Karpas-422 (cell line): Measurements from ENCODE around the gene ZNF813. TPM values are rescaled to one million over a fixed set of nuclear protein-coding genes. Genes with fewer than 3 reads are reported as not detected.

Experiments used
- DNase-seq: peaks from one replicate; pipeline ENCODE4 v3.0.0-alpha.2; 2015
- H2AFZ ChIP-seq: fragments of 200-600 bp; sonication (generic); 2 replicates; pipeline ENCODE4 v1.6.1; 2014; ENCODE audit warnings: antibody characterized with exemption, low read length, mixed read lengths
- H3K27ac ChIP-seq: fragments of 200-600 bp; sonication (generic); 2 replicates; pipeline ENCODE4 v1.5.1; 2014; ENCODE audit warnings: mild to moderate bottlenecking, low read length, moderate library complexity
- H3K27me3 ChIP-seq: fragments of 200-600 bp; sonication (generic); 2 replicates; pipeline ENCODE4 v1.6.1; 2014; ENCODE audit warnings: low read length, mixed read lengths
- H3K36me3 ChIP-seq: fragments of 200-600 bp; sonication (generic); 2 replicates; pipeline ENCODE4 v1.6.1; 2014; ENCODE audit warnings: low read length, mixed read lengths; ENCODE audit not compliant: insufficient read depth
- H3K4me1 ChIP-seq: fragments of 200-600 bp; sonication (generic); 2 replicates; pipeline ENCODE4 v1.6.1; 2014; ENCODE audit warnings: mild to moderate bottlenecking, low read length, mixed read lengths
- H3K4me2 ChIP-seq: fragments of 200-600 bp; sonication (generic); 2 replicates; pipeline ENCODE4 v1.6.1; 2014; ENCODE audit warnings: low read length, low read depth, mild to moderate bottlenecking; ENCODE audit not compliant: poor library complexity, severe bottlenecking
- H3K4me3 ChIP-seq: fragments of 200-600 bp; sonication (generic); 2 replicates; pipeline ENCODE4 v1.5.1; 2014; ENCODE audit warnings: mild to moderate bottlenecking, antibody characterized with exemption, low read length, mixed read lengths
- H3K79me2 ChIP-seq: fragments of 200-600 bp; sonication (generic); 2 replicates; pipeline ENCODE4 v1.6.1; 2014; ENCODE audit warnings: mild to moderate bottlenecking, low read length, mixed read lengths
- H3K9ac ChIP-seq: fragments of 200-600 bp; sonication (generic); 2 replicates; pipeline ENCODE4 v1.6.0; 2014; ENCODE audit warnings: low read length
- H3K9me2 ChIP-seq: fragments of 200-600 bp; sonication (generic), shearing (Covaris generic); replicated peaks from 2 replicates; pipeline ENCODE4 v1.6.0; 2014; ENCODE audit warnings: mild to moderate bottlenecking, low read length, moderate library complexity; ENCODE audit not compliant: insufficient read depth
- H3K9me3 ChIP-seq: fragments of 300-700, 200-600 bp; sonication (generic); 2 replicates; pipeline ENCODE4 v1.6.1; 2014; ENCODE audit warnings: low read length, mixed read lengths
- H4K20me1 ChIP-seq: fragments of 200-600 bp; sonication (generic); 2 replicates; pipeline ENCODE4 v1.6.1; 2014; ENCODE audit warnings: mild to moderate bottlenecking, antibody characterized with exemption, low read length, low read depth; ENCODE audit not compliant: insufficient read depth
- total RNA-seq: library from RNA; depleted of rRNA; stranded (reverse); fragments of >200 nt; shearing (Covaris generic); gene quantifications from 2 replicates; pipeline ENCODE4 v1.2.3, GENCODE V29; 2014; ENCODE audit warnings: low replicate concordance

Gene ZNF813
- total RNA-seq, 1 experiment from 2014 or later, result 6.1 TPM

DNA sequence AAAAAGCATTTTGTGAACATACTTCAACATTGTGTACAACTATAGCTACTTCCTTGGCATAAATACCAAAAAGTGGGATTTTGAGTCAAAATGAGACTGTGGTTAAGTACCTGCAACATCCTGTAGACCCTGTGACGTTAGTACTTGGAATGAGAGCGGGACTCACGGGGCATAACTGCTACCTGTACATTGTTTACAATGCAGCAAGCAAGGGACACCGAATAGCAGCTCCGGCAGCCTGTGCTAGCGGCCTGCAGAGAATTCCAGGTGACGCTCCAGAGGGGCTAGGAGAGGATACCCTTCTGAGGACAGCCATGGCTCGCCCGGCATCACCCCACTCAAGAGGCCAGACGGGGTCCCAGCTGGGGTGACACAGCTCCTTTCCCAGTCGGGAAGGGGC is 69.6 kb downstream of the ZNF813 start:
- H3K36me3 ChIP-seq, result peaks cover 7% of the 10 kb centered on the region; the same call in 1 of the 2 replicates
- H3K9me2 ChIP-seq, result no peaks in the 10 kb centered on the region
- peaks cover 15% of the 10 kb centered on the region for H3K4me1 ChIP-seq
- peak overlapping the region; percentile 95 for H2AFZ ChIP-seq
- DNase-seq, result no peak
- peak overlapping the region; percentile 87 for H3K9ac ChIP-seq
- peaks cover 37% of the 10 kb centered on the region for H3K79me2 ChIP-seq
- H4K20me1 ChIP-seq, result no peaks in the 10 kb centered on the region
- H3K9me3 ChIP-seq, result no peaks in the 10 kb centered on the region
- no peaks in the 10 kb centered on the region for H3K27me3 ChIP-seq
- H3K27ac ChIP-seq, result no peak overlapping the region; the same call in 1 of the 2 replicates
- H3K4me2 ChIP-seq, result peak overlapping the region; percentile 87
- peak overlapping the region; percentile 83 for H3K4me3 ChIP-seq

DNA sequence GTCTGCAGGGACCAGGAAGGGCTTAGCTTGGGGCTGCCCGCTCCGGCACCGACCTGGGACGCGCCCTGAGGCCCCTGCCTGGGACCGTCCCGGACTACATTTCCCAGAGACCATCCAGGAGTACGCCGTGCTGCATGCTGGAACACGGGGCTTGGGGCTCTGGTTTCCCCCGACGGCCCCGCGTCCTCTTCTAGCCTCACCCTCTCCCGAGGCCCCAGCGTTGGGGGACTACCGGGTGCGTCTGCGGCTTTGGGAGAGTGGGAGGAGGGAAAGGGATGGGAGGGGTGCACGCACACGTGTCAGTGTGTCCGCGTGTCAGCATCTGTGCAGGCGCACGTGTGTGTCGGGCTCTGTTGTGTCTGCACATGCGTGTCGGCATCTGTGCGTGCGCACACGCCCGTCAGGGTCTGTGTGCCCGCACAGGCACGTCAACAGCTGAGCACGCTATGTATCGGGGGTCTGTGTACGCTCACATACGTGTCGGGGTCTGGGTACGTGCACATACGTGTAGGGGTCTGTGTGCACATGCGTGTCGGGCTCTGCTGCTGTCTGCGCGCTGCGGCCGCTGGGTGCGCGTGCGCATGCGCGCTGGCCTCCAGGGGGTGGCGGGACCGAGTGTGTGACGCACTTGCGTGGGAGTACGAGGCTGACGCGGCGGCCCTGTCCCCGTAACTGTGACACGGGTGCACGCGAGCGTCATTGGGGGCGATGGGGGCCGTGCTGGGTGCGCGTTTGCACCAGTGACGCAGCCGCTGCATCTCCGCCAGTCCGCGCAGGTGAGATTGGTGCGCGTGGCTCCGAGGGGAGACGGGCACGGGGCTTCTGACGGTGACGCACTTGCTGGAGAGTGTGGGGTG is 70.2 kb downstream of the ZNF813 start, which contains the start of gene ZNF331:
TSS of gene ZNF331 (plus strand) at position 625 of the 857 bp plus-strand sequence. CDS start 31,232 bp downstream, outside the sequence.
- peak within 1 kb of the TSS; percentile 83 for H3K4me3 ChIP-seq
- no peaks in the 10 kb centered on the region for H3K9me2 ChIP-seq
- H3K9ac ChIP-seq, result peak within 1 kb of the TSS; percentile 87
- H3K4me2 ChIP-seq, result peak within 1 kb of the TSS; percentile 87
- peaks cover 7% of the 10 kb centered on the region; the same call in 1 of the 2 replicates for H3K36me3 ChIP-seq
- peaks cover 15% of the 10 kb centered on the region for H3K4me1 ChIP-seq
- peak within 1 kb of the TSS; percentile 95 for H2AFZ ChIP-seq
- H3K9me3 ChIP-seq, result no peaks in the 10 kb centered on the region
- H3K27me3 ChIP-seq, result no peaks in the 10 kb centered on the region
- peaks cover 41% of the 10 kb centered on the region for H3K79me2 ChIP-seq
- H4K20me1 ChIP-seq, result no peaks in the 10 kb centered on the region
- no peak within 1 kb of the TSS; the same call in 1 of the 2 replicates for H3K27ac ChIP-seq
- DNase-seq, result peak; percentile 95

DNA sequence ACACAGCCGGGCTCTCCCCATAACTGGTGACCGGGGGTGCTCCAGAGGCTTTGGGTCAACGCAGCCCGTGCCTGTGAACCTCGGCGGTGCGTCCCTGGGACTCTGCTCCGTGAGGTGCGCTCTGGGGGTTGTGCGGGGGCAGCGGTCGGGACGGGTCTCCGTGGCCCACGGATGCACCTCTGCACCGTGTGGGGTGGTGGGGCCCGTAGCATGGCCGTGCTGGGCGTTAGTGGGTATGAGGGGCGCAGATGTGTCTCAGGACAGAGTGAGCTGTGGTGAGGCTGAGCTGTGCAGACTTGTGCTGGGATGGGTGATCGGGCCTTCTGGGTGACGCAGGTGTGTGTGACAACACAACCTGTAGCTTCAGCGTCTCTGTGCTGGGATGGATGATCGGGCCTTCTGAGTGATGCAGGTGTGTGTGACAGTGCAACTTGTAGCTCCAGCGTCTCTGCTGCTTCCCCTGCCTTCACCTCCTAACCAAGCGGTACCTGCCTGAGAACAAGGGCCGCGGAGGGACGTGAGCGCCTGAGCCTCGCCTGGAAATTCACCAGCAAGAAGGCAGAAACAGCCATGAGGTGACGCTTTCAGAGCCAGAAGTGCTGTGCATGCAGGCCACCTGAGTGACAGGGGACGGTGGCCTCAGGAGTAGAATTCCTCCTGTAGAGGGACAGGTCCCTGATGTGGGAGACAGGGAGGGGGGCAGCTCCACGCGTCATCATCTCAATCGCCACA is 71.0 kb downstream of the ZNF813 start:
- peak overlapping the region; percentile 83 for H3K4me3 ChIP-seq
- peak; percentile 60 for DNase-seq
- H3K27me3 ChIP-seq, result no peaks in the 10 kb centered on the region
- H4K20me1 ChIP-seq, result no peaks in the 10 kb centered on the region
- H2AFZ ChIP-seq, result peak overlapping the region; percentile 47; the same call in 1 of the 2 replicates
- H3K4me2 ChIP-seq, result peak overlapping the region; percentile 87
- H3K9me2 ChIP-seq, result no peaks in the 10 kb centered on the region
- H3K9ac ChIP-seq, result peak overlapping the region; percentile 87
- H3K27ac ChIP-seq, result no peak overlapping the region
- peaks cover 15% of the 10 kb centered on the region for H3K4me1 ChIP-seq
- H3K9me3 ChIP-seq, result no peaks in the 10 kb centered on the region
- peaks cover 7% of the 10 kb centered on the region; the same call in 1 of the 2 replicates for H3K36me3 ChIP-seq
- peaks cover 41% of the 10 kb centered on the region for H3K79me2 ChIP-seq

DNA sequence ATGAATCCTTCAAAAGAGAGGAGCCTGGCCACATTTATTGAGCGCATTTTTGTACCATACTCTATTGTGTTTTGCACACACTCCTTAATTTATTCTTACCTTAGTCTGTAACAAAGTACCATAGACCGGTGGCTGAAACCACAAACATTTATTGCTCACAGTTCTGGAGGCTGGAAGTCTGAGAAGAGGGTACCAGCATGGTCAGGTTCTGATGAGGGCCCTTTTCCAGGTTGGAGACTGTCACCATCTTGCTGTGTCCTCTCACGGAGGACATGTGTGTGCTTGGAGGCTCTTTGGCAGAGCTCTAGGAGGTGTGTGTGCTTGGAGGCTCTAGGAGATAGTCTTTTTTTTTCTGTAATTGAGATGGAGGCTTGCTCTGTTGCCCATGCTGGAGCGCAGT is 72.6 kb downstream of the ZNF813 start:
- H3K9me3 ChIP-seq, result no peaks in the 10 kb centered on the region
- H2AFZ ChIP-seq, result no peak overlapping the region
- no peak overlapping the region for H3K4me3 ChIP-seq
- H4K20me1 ChIP-seq, result no peaks in the 10 kb centered on the region
- H3K9ac ChIP-seq, result no peak overlapping the region
- H3K9me2 ChIP-seq, result no peaks in the 10 kb centered on the region
- H3K79me2 ChIP-seq, result peaks cover 51% of the 10 kb centered on the region
- H3K4me1 ChIP-seq, result peaks cover 15% of the 10 kb centered on the region
- no peaks in the 10 kb centered on the region for H3K27me3 ChIP-seq
- no peak overlapping the region for H3K27ac ChIP-seq
- DNase-seq, result no peak
- no peak overlapping the region for H3K4me2 ChIP-seq
- H3K36me3 ChIP-seq, result peaks cover 7% of the 10 kb centered on the region; the same call in 1 of the 2 replicates

DNA sequence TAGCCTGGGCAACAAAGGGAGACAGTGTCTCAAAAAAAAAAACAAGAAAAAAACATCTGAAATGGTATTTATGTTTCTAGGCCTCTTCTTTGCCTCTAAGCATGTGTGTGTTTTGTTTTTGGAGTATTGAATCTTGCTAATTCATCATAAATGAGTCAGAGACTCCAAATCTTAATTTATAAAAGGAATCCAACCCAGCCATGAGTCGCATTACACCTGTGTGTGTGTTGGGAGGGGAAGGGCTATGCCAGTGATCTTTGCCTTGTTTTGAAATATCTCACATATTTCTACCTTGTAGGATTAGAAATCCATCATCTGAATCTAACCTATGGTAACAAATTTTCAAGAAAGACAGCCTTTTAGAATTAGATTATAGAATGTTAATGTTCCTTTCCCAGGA is 74.4 kb downstream of the ZNF813 start:
- Histone ChIP-seq H3K4me2 (no peak overlapping the region), H3K9ac (no peak overlapping the region), H2AFZ (no peak overlapping the region), H4K20me1 (no peaks in the 10 kb centered on the region), H3K9me2 (no peaks in the 10 kb centered on the region), H3K9me3 (no peaks in the 10 kb centered on the region), H3K79me2 (peaks cover 68% of the 10 kb centered on the region), H3K4me1 (peaks cover 12% of the 10 kb centered on the region), H3K27ac (no peak overlapping the region), H3K36me3 (peaks cover 9% of the 10 kb centered on the region; the same call in 1 of the 2 replicates), H3K27me3 (no peaks in the 10 kb centered on the region), H3K4me3 (no peak overlapping the region)
- no peak for DNase-seq

DNA sequence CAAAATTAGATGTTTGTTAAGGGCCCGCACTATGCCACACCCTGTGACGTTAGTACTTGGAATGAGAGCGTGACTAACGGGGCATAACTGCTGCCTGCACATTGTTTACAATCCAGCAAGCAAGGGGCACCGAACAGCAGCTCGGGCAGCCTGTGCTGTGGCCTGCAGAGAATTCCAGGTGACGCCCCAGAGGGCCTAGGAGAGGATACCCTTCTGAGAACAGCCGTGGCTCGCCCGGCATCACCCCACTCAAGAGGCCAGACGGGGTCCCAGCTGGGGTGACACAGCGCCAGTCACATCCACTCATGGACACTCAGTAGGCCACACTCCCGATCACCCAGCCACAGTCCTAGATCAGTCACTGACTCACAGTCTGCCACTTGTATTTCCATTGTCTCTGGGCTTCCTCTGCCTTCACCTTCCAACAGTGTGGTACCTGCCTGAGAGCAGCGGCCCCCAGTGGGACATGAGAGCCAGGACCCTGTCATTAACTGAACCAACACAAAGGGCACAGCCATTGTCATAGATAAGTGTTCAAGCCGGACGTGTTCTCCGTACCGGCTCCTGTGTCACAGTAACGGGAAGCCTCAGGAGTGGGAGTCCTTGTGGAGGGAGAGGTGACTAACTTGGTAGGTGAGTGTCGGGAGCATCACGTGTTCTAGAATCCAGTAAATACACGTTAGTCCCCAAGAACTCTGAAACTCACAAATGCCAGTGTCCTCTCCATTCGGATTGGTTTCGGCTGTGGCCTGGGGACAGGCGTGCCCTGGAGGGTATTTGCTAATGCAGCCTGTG is 77.9 kb downstream of the ZNF813 start:
- H4K20me1 ChIP-seq, result no peaks in the 10 kb centered on the region
- no peak overlapping the region for H2AFZ ChIP-seq
- no peaks in the 10 kb centered on the region for H3K4me1 ChIP-seq
- no peak overlapping the region for H3K4me2 ChIP-seq
- peaks cover 14% of the 10 kb centered on the region; the same call in 1 of the 2 replicates for H3K36me3 ChIP-seq
- peaks cover 73% of the 10 kb centered on the region for H3K79me2 ChIP-seq
- no peak overlapping the region for H3K27ac ChIP-seq
- no peak for DNase-seq
- H3K27me3 ChIP-seq, result no peaks in the 10 kb centered on the region
- H3K4me3 ChIP-seq, result no peak overlapping the region
- no peaks in the 10 kb centered on the region for H3K9me2 ChIP-seq
- no peak overlapping the region for H3K9ac ChIP-seq
- no peaks in the 10 kb centered on the region for H3K9me3 ChIP-seq
